ENCODE results near the gene METTL14.

DNA sequence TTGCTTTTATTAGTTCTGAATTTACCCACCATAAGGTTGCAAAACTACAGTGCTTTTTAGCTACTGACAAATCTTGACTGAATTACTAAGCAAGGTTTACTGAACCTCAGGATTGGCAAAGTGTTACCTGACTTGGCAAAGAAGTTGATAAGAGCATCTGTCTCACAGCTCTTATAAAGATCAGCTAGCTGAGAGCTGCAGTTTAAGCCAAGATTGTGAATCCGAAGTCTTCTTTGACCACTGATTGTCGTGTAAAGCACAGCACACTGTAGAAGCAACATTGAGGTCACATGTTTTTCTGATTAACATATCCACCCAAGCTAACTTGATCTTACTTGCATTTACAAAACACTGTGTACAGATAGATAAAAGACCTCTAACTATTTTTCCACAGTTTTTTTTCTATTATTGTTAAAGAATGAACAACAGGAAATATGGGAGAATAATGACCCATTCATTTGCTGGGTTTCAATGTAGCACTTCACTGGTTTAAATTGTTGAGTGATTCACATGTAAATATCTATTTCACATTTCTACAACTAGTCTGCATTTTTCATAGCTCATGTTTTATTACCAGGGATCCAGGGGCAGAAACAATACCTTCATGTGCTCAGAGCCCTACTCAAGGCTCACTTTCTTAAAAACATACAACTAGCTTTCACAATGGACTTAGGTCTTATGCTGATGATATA, 54.0 kb downstream of the METTL14 start:
- TF ChIP-seq ZFP3 (CRISPR knock-in tag; IDR thresholded peaks at IDR 0.05) (no peak), SNAI2 (CRISPR knock-in tag; IDR thresholded peaks at IDR 0.05) (no peak), RARB (CRISPR knock-in tag; IDR thresholded peaks at IDR 0.05) (no peak), GLIS3 (CRISPR knock-in tag; IDR thresholded peaks at IDR 0.05) (no peak), ZC3H10 (CRISPR knock-in tag; IDR thresholded peaks at IDR 0.05) (no peak), OSR1 (CRISPR knock-in tag; IDR thresholded peaks at IDR 0.05) (no peak), BACH2 (CRISPR knock-in tag; IDR thresholded peaks at IDR 0.05; ENCODE audit: borderline replicate concordance) (no peak)
- TF ChIP-seq, protein P1, sequence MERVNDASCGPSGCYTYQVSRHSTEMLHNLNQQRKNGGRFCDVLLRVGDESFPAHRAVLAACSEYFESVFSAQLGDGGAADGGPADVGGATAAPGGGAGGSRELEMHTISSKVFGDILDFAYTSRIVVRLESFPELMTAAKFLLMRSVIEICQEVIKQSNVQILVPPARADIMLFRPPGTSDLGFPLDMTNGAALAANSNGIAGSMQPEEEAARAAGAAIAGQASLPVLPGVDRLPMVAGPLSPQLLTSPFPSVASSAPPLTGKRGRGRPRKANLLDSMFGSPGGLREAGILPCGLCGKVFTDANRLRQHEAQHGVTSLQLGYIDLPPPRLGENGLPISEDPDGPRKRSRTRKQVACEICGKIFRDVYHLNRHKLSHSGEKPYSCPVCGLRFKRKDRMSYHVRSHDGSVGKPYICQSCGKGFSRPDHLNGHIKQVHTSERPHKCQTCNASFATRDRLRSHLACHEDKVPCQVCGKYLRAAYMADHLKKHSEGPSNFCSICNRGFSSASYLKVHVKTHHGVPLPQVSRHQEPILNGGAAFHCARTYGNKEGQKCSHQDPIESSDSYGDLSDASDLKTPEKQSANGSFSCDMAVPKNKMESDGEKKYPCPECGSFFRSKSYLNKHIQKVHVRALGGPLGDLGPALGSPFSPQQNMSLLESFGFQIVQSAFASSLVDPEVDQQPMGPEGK (CRISPR knock-in tag; IDR thresholded peaks at IDR 0.05; ENCODE audit: borderline replicate concordance), result no peak
- TF ChIP-seq, protein P2, sequence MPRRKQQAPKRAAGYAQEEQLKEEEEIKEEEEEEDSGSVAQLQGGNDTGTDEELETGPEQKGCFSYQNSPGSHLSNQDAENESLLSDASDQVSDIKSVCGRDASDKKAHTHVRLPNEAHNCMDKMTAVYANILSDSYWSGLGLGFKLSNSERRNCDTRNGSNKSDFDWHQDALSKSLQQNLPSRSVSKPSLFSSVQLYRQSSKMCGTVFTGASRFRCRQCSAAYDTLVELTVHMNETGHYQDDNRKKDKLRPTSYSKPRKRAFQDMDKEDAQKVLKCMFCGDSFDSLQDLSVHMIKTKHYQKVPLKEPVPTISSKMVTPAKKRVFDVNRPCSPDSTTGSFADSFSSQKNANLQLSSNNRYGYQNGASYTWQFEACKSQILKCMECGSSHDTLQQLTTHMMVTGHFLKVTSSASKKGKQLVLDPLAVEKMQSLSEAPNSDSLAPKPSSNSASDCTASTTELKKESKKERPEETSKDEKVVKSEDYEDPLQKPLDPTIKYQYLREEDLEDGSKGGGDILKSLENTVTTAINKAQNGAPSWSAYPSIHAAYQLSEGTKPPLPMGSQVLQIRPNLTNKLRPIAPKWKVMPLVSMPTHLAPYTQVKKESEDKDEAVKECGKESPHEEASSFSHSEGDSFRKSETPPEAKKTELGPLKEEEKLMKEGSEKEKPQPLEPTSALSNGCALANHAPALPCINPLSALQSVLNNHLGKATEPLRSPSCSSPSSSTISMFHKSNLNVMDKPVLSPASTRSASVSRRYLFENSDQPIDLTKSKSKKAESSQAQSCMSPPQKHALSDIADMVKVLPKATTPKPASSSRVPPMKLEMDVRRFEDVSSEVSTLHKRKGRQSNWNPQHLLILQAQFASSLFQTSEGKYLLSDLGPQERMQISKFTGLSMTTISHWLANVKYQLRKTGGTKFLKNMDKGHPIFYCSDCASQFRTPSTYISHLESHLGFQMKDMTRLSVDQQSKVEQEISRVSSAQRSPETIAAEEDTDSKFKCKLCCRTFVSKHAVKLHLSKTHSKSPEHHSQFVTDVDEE (CRISPR knock-in tag; IDR thresholded peaks at IDR 0.05), result no peak
- TF ChIP-seq, protein P3, sequence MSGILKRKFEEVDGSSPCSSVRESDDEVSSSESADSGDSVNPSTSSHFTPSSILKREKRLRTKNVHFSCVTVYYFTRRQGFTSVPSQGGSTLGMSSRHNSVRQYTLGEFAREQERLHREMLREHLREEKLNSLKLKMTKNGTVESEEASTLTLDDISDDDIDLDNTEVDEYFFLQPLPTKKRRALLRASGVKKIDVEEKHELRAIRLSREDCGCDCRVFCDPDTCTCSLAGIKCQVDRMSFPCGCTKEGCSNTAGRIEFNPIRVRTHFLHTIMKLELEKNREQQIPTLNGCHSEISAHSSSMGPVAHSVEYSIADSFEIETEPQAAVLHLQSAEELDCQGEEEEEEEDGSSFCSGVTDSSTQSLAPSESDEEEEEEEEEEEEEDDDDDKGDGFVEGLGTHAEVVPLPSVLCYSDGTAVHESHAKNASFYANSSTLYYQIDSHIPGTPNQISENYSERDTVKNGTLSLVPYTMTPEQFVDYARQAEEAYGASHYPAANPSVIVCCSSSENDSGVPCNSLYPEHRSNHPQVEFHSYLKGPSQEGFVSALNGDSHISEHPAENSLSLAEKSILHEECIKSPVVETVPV (CRISPR knock-in tag; IDR thresholded peaks at IDR 0.05), result no peak
- TF ChIP-seq, protein P4, sequence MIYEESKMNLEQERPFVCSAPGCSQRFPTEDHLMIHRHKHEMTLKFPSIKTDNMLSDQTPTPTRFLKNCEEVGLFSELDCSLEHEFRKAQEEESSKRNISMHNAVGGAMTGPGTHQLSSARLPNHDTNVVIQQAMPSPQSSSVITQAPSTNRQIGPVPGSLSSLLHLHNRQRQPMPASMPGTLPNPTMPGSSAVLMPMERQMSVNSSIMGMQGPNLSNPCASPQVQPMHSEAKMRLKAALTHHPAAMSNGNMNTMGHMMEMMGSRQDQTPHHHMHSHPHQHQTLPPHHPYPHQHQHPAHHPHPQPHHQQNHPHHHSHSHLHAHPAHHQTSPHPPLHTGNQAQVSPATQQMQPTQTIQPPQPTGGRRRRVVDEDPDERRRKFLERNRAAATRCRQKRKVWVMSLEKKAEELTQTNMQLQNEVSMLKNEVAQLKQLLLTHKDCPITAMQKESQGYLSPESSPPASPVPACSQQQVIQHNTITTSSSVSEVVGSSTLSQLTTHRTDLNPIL (CRISPR knock-in tag; IDR thresholded peaks at IDR 0.05; ENCODE audit: low read depth), result no peak
- TF ChIP-seq, protein P5, sequence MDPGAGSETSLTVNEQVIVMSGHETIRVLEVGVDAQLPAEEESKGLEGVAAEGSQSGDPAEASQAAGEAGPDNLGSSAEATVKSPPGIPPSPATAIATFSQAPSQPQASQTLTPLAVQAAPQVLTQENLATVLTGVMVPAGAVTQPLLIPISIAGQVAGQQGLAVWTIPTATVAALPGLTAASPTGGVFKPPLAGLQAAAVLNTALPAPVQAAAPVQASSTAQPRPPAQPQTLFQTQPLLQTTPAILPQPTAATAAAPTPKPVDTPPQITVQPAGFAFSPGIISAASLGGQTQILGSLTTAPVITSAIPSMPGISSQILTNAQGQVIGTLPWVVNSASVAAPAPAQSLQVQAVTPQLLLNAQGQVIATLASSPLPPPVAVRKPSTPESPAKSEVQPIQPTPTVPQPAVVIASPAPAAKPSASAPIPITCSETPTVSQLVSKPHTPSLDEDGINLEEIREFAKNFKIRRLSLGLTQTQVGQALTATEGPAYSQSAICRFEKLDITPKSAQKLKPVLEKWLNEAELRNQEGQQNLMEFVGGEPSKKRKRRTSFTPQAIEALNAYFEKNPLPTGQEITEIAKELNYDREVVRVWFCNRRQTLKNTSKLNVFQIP (CRISPR knock-in tag; IDR thresholded peaks at IDR 0.05; ENCODE audit: borderline replicate concordance, low read depth), result no peak

Data from SK-N-SH treated with all-trans-retinoic acid at 6 μM for 48 hours (cell line).